ENCODE measurements around the gene FMO5.

FMO5 gene

GRCh38 chr1:147264158-147264768 is 39.1 kb upstream of the FMO5 start:
- Histone ChIP-seq H3K36me3 (peaks cover 28% of the 10 kb centered on the region), H3K4me1 (no peaks in the 10 kb centered on the region), H3K27me3 (no peaks in the 10 kb centered on the region), H3K4me3 (ENCODE audit: low read depth, low read length) (no peak overlapping the region), H3K9me3 (no peaks in the 10 kb centered on the region)
- TF ChIP-seq, protein P1, sequence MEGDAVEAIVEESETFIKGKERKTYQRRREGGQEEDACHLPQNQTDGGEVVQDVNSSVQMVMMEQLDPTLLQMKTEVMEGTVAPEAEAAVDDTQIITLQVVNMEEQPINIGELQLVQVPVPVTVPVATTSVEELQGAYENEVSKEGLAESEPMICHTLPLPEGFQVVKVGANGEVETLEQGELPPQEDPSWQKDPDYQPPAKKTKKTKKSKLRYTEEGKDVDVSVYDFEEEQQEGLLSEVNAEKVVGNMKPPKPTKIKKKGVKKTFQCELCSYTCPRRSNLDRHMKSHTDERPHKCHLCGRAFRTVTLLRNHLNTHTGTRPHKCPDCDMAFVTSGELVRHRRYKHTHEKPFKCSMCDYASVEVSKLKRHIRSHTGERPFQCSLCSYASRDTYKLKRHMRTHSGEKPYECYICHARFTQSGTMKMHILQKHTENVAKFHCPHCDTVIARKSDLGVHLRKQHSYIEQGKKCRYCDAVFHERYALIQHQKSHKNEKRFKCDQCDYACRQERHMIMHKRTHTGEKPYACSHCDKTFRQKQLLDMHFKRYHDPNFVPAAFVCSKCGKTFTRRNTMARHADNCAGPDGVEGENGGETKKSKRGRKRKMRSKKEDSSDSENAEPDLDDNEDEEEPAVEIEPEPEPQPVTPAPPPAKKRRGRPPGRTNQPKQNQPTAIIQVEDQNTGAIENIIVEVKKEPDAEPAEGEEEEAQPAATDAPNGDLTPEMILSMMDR (IDR thresholded peaks at IDR 0.05; ENCODE audit: low read depth, low read length): no peak
- DNase-seq: no peak

- Histone ChIP-seq H3K27me3 (no peaks in the 10 kb centered on the region), H3K36me3 (peaks cover 22% of the 10 kb centered on the region), H3K4me3 (ENCODE audit: low read depth, low read length) (no peak overlapping the region), H3K9me3 (no peaks in the 10 kb centered on the region), H3K4me1 (no peaks in the 10 kb centered on the region)
- DNase-seq: no peak
- TF ChIP-seq, protein P1 (IDR thresholded peaks at IDR 0.05; ENCODE audit: low read depth, low read length): no peak
Observed at GRCh38 chr1:147260956-147261355, 35.8 kb upstream of the FMO5 start.

DNA sequence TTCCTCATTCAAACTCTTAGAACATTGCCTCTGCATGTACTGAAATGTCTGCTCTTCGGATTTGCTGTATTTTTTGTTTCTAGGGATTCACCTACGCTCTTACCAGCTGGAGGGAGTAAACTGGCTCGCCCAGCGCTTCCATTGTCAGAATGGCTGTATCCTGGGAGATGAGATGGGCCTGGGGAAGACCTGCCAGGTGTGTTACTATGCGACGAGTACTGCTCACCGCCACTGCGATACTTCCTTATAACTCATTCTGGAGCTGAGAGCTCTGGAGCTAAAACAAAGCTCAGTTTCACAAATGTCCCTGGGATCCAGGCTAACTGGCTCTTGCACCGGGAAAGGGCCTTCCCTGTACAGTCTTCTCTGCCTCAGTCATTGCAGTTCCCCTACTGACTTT is 27.4 kb upstream of the FMO5 start:
- DNase-seq: no peak
- no peaks in the 10 kb centered on the region for H3K4me1 ChIP-seq
- H3K27me3 ChIP-seq: no peaks in the 10 kb centered on the region
- TF ChIP-seq, protein P1 (IDR thresholded peaks at IDR 0.05; ENCODE audit: low read depth, low read length): no peak
- no peaks in the 10 kb centered on the region for H3K9me3 ChIP-seq
- no peak overlapping the region for H3K4me3 ChIP-seq (ENCODE audit: low read depth, low read length)
- H3K36me3 ChIP-seq: peaks cover 6% of the 10 kb centered on the region

DNA sequence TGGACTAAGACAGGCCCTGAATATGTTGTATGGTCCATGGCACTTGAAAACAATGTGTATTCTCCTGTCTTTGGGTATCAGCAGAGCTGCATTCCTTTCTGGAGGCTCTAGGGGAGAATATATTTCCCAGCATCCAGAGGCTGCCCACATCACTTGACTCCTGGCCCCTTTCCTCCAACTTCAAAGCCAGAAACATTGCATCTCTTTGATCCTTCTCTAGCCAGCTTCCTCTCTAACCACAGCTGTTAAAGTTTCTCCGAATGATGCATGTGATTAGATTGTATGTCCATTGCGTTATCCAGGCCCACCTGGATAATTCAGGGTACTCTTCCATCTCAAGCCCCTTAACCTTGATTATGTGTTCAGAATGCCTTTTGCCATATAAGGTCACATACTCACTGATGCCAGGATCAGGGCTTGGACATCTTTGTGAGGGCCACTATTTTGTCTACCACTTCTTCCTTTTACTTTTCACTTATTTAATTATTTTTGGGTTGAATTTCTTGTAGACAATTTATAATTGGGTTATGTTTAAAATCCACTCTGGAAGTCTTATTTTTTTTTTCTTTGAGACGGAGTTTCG is 22.6 kb upstream of the FMO5 start:
- H3K27me3 ChIP-seq: no peaks in the 10 kb centered on the region
- H3K36me3 ChIP-seq: no peaks in the 10 kb centered on the region
- no peaks in the 10 kb centered on the region for H3K4me1 ChIP-seq
- H3K9me3 ChIP-seq: no peaks in the 10 kb centered on the region
- DNase-seq: no peak
- TF ChIP-seq, protein P1 (IDR thresholded peaks at IDR 0.05; ENCODE audit: low read depth, low read length): no peak
- no peak overlapping the region for H3K4me3 ChIP-seq (ENCODE audit: low read depth, low read length)

DNA sequence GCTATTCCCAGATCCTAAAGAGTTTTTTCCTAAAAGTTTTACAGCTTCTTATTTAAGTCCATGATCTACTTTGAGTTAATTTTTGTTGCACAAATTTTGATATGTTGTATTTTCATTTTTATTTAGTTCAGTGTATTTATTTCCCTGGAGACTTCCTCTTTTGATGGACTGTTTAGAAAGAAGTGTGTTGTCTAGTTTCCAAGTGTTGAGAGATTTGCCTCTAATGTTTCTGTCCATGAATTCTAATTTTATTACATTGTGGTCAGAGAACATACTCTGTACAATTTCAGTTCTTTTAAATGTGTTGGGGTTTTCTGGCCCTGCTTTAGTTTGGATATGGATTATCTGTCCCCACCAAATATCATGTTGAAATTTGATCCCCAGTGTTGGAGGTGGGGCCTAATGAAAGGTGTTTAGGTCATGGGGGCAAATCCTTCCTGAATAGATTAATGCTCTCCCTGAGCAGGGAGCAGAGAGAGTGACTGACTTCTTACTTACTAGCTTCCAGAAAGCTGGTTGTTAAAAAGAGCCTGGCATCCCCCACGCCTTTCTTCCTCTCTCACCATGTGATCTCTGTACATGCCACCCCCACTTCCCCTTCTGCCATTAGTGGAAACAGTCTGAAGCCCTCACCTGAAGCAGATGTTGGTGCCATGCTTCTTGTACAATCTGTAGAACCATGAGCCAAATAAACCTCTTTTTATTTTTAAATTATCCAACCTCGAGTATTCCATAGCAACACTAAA is 21.9 kb upstream of the FMO5 start:
- Histone ChIP-seq H3K4me3 (ENCODE audit: low read depth, low read length) (no peak overlapping the region), H3K36me3 (no peaks in the 10 kb centered on the region), H3K4me1 (no peaks in the 10 kb centered on the region), H3K27me3 (no peaks in the 10 kb centered on the region), H3K9me3 (no peaks in the 10 kb centered on the region)
- no peak for DNase-seq
- TF ChIP-seq, protein P1 (IDR thresholded peaks at IDR 0.05; ENCODE audit: low read depth, low read length): no peak

Measured in BE2C (cell line).